GM19452 (cell line): Measurements from ENCODE around the gene PFDN4.

Experiments used
- ATAC-seq: cut with Tn5 transposase; IDR thresholded peaks from one replicate; pipeline ENCODE4 v1.9.1; 2021; ENCODE audit not compliant: unreplicated experiment

PFDN4 gene

DNA sequence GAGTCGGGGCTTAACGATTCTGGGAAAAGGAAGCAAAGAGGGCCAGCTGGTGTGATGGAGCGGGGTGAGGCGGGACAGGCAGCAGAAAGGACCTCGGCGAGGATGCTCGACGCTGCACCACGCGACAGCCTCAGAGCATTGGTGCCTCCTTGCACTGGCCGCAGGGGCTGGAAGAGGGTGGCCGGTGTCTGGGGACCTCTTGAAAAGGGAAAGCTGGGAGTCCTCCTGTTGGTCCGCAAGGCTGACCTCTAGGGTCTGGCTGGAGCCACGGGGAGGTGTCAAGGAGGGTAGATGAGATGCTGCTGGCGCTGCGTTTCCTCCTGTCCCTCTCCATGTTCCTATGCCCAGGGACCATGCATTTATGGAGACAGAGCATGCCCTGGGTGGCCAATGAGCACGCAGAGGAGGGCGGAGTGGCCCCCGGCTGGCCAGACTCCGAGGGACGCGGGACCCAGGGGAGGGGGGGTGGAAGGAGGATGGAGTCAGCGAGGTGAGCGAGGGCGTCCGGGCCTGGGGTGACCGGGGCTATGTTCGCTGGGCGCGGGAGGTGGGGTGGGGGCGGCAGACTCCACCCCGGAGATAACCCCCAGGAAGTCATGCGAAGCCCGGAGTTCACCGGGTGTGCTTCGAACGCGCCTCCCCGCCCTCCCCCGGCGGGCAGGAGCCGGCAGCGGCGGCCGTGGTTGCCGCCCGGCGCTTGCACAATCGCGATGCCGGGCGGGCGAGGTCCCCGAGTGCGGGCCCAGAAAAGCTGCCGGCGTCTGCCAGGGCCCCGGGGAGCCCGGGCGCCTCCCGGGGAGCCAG is 34.0 kb upstream of the PFDN4 start, which contains the start of gene CYP24A1:
Gene CYP24A1 (minus strand): TSS at position 334 of the 804 bp plus-strand sequence. CDS start 407 bp downstream, outside the sequence.
- ATAC-seq: no peak

DNA sequence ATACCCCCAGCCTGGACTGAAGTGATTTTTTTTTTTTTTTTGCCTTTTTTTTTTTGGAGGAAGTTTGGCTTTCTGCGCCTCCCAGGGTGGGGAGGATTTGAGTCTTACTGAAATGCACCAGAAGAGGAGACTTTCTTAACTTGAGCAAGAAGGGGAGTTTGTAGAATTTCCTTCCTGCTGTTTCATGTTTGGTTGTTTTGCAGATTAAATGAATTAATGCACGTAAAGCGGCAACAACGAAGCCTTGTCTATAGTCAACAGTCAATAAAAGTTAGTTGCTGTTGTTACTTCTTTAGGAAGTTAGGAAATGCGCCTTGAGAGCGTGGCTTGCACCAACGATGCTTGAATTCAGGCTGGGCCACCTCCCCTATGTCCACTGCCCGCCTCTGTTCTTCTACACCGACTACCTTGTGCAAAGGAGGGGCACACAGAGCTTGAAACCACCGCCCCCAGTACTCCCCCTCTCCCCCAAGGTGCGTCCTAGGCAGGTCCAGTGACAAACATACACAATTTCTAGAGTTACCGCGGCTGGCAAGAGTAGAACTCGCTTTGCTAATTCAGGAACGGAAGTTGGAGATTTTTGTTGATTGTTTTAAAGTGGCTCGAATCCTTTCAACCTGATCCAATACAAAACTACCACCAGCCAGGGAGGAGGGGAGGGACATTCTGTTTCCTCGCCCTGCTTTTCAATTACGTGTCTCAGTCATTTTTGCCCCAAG is 33.3 kb upstream of the PFDN4 start:
- no peak for ATAC-seq

DNA sequence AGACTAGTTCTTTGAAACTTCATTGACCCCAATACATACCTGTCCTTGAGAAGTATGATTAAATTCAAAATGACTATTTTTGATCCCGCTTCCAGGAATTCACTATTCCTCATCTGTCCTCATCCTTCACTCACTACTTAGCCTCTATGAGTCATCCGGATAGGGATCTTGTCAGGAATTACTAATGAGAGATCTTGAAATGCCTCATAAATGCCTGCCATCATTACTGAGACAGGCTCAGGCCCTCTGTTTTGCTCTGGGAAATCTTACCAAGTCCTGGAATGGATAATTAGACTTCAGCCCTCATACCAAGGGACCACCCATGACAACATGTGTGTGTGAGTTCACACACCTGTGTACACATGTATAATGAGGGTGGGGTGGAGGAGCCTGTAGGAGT is 31.3 kb upstream of the PFDN4 start:
- ATAC-seq: no peak

DNA sequence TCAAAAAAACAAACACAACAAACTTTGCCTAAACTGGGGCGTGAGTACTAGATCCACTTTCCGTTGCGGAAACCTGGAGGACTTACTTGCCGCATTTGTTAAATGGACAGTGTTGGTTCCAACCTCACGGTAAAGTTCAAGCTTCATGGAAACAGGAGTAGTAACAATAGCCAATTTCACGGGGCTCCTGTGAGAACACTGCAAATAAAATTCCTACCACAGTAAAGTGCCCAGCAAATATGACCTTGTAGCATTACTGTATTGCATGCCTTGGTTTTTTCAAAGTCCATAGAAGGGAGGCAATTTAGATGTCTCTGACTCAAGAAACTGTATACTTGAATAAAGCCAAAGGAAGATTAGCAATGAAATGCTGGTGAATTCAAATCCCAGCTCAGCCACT is 30.5 kb upstream of the PFDN4 start:
- no peak for ATAC-seq

DNA sequence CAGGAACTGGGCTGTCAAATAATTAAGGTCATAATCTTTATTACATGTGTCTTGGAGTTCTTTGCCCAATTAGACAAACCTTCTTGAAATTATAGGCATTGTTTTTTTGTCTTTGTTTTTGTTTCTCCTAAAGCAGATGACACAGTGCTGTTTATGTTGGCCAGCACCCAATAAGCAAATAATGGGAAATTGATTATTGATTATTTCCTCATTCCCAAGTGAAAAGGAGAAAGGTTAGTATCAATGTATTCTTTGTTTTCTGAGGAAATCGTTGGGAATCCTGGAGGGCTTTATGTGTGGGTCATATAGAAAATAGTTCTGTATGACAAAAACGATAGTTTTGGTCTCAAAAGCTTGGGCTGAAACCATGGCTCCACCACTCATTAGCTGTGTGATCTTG is 29.6 kb upstream of the PFDN4 start:
- no peak for ATAC-seq

DNA sequence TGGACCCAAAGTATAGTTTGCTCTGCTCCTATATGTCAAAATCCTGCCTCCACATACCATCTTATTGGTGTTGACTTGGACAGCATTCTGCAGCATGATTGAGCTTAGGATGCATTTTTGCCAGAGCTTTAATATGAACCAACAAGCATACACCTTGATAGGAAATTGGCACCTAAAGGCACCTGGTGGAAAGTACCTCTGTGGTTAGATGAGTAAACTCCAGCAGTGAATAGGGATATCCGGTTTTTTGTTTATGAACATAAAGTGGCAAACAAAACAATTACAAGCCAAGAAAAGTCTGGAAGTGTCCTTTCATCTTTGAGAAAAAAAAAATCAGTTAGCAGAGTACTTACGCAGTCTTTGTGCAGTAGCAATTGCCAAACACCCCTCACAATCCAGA is 27.9 kb upstream of the PFDN4 start:
- no peak for ATAC-seq

DNA sequence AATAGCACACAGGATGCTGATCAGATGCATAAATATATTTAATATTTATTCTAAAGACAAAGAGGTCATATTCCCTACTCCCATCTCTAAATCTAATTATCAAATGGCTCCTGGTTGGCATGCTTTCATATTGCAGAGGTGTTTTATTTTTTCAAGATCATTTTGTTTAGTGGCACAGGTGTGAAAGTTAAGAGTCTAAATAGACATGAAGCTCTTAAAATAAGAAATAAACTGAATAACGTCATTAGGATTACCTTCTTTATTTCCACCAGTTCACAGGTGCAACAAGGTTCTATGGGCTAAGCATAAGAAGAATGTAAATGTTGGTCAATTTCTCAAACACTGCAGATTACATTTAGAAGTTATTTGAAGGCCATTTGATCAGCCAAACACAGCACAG is 27.0 kb upstream of the PFDN4 start:
- no peak for ATAC-seq

DNA sequence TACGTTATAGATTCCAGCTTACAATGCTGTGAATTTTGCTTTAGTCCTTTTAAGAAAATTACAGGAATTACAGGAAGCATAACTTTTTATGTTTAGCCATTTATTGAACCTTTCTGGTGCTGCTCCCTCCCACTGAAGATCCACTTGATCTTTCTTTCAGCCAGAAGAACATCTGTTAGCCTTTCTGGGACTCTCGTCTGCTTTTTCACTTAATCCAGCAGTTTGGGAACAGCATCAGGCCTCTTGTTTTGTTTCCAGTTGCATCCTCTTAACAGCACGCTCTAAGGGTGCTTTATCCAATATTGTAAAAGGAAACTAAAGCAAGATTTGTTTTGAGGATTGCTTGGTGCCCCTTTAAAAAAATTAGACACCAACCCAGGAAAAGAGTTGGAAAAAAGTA is 23.8 kb upstream of the PFDN4 start:
- no peak for ATAC-seq

DNA sequence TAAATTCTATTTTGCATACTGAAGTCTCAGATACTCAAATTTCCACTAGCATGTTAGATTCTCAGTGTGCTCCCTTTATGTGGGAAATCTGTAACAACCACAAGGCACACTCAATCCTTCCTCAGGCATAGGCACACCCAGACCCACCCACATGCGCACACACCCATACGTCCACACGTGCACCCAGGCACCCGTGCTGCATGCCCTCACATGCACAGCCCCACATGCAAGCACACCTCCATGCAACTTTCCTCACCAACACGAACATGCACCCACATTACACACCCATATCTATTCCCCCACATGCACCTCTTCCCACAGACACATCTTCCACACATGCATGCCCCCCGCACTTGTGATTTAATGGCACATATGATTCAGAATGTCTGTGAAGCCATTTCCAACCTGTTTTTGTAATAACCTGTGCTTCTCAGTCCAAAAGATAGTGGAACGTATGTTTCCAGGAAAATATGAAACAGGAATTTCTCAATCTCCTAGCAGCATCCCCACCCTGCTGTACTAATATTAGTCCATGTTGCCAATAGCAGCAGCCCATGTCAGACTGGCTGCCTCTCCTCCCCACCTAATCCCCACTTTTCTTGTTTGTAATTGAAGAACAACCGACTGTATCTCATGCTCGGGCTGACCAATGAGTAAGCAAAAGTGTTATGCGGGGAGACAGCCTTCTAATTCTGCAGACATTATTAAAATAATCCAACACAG is 22.8 kb upstream of the PFDN4 start:
- no peak for ATAC-seq

DNA sequence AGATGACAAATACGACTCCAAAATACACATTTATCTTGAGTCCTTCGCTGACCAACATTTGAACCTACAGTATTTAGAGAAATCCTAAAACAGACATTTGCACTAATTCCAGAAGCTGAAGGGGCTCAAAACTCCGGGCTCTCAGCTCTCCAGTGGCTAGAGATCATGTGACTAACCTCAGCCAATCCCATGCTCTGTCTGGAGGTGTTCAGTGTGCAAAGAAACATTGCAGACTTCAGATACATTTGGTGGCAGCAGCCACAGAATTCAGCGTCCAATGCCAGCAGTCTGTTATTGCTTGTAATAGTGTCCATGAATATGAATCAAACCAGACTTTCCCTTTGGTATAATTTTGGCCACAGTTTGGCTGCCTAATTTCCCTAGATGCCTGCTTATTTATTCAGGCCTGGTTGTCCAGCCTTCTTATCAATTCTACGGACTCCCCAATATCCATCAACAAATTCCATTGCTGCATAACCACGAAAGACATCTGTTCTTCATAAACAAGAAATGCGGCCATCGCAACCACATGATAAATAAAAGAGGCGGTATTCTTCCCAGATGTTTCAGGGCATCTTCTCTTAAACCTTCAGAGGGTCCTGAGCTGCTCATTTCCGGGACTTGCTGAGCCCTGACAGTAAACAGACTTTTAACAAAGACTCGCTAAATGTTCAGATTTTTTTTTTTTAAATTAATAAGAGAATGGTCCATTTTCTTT is 19.6 kb upstream of the PFDN4 start:
- ATAC-seq: no peak

DNA sequence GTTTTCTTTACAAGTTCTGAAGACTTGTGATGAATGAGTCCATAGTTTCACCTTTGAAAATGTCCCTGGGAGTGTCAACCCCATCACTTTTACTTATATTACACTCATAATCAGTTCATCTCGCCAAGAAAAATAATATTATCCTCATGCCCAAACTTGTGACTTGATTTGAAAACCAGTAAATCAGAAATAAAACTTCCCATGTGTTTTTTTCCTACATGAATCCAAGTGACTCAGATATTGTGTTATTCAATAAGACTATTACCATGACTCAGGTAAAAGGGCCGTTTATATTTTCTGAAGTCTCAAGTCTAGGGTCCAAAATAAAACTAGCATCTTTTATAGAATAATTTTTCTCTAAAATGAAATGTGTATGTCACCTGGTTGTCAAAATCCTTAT is 18.3 kb upstream of the PFDN4 start:
- ATAC-seq: no peak

DNA sequence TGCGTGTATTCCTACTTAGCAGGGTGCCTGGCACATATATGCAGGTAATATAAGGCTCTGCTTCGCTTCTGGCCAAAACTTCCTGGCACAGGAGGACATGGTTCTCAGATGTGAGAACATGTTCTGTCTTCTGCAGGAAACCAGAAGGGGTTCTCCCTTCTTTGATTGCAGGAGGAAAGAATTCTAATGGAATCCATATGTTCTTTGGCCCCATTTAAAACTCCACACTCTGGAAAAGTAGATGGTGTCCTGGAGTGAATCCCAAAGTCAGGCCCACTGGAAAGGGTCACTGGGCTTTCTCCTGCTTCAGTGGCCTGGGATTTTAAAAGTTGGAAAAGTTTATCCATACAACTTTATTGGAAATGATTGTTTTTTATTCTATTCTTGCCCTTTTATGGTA is 17.7 kb upstream of the PFDN4 start:
- no peak for ATAC-seq

DNA sequence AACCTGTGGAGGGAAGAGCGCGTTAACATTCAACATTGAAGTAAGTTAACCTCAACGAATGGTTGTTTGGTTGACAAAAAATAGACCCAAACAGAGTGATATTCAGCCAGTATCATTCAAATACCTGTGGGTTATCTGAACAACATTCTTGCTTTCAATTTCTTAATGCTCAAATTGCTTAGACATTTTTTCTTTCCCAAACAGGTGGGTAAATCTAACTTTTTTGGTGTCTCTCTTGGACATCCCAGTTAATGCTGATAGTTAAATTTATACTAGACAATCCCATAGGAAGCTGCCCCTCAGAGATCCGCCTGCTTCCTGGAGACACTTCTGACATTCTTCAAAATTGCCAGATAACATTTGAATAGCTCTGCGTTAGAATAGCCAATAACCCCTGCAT is 14.1 kb upstream of the PFDN4 start:
- ATAC-seq: no peak

DNA sequence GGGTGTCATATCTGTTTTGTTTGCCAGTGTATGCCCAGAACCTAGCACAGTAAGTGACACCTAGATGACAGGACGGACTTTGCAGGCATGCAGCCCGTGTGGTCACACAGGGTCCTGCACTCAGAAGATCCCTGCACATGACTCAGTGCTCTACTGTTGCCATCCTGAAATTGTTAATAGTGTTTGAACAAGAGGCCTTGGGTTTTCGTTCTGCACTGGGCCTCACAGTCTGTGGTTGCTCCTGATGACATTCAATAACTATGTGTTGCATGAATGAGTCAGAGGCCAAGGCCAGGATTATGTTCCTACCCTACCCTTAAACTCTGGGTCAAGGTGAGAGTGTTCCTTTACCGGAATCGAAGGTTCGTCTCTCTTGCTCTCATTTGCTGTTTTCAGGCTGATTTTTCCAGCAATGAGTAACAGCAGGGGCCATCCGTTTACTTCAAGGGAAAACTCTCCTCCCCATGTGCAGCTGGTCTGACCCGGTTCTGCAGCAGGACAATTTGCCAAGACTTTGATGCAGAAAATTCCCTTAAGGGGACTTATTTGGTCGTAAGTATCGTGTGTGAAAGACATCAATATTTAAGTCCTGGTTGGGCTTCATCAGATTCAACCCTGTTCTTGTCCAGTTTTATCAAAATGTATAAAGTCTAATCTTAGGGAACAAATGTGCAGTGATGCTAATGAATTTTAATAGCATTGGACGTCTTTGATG is 13.0 kb upstream of the PFDN4 start:
- ATAC-seq: no peak

DNA sequence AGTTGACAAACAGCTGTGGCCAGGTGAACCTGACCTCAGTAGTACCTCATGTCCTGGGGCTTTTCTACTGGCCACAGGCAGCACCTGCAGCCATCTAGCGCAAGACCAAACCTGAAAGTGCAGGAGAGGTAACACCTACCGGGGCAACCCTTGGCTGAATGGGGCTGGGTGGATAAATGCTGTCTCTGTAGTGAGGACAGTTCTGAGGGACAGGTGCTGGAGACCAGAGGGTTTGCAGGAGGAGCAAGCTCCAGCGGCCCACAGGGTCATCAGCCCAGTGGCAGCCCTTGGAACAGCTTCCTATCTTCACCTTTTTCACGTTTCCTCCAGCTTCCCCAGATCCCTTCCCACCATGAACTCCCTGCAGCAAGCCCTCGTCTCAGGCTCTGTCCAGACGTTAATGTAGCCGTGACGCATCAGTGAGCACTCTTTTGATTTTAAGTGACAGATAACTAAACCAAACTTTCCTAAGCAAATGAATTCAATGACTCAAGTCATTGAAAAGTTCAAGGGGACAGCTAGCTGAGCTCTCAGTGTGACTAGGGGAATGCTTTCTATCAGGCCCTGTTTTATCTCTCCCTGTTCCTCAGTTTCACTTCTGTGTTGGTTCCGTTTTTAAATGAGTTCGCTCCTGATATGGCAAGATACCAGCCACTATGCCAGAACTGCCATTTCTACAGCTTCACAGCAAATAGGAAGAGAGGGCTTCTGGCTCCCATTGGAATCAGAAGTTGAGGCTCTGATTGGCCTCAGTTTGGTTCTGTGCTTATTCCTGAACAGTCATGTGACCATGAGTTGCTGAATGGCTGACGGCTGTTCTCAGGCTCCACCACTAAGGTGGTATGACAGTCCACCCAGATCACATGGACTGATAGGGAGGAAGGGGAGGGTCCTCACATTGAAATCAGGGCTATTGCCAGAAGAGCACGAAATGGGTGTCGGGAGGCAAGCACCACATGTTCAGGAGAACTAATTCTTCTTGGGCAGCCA is 12.1 kb upstream of the PFDN4 start:
- ATAC-seq: no peak

DNA sequence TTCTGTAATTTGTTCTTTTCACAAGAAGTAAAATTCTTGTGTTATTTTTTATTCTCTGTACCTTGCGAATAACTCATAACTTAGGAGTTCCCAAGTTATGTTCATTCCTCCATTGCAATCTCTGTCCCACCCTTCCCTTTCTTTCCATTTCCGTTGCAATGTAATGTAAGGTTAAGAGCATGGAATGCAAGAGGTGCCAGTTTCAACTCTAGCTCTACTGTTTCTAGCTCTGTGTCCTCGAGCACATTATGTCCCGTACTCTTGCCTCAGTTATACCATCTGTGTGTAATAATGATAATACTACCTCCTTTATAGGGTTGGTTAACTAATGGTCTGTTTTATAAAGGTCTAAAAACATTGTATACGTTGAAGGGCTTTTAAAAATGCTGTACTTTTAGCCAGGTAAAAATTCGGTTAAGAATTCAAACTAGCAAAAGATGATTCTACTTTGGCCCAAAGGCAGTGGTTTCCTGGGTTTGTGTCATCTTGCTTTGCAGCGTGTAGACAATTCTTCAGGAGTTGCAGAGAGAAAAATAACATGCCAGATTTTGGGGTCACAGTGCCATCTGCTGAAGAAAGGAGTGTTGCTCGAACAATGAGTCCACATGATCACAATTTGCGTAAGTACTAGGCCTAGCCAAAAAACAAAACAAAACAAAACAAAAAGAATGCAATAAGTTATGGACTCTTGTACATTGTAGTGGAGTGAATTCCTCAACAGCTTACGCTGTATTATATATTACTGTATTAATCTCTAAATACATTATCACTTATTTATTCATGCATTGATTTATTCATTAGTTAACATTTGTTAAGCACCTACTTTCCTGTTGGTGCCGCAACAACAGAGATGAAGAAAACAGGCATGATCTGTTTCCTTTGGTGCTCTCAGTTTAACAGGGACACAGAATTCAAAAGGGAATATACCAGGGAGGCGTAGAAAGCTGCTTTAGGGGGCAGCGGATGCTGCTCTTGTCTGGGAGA is 10.0 kb upstream of the PFDN4 start:
- no peak for ATAC-seq

DNA sequence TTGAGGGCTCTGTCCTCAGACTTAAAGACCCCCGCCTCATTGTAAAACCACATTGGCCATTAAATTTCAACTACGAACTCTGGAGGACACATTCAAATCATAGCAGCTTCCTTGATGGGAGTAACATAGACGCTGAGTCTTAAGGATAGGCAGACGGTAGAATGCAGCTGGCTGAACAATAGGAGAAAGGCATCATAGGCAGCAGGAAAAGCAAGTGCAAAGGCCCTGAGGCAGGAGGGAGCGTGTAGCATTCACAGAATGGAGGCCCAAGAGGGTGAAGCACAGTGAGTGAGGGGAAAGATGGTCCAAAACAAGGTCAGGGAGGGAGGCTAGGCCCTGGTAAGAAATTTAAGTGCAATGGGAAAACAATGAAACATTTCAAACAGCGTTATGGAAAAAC is 8.6 kb upstream of the PFDN4 start:
- ATAC-seq: peak; percentile 15

DNA sequence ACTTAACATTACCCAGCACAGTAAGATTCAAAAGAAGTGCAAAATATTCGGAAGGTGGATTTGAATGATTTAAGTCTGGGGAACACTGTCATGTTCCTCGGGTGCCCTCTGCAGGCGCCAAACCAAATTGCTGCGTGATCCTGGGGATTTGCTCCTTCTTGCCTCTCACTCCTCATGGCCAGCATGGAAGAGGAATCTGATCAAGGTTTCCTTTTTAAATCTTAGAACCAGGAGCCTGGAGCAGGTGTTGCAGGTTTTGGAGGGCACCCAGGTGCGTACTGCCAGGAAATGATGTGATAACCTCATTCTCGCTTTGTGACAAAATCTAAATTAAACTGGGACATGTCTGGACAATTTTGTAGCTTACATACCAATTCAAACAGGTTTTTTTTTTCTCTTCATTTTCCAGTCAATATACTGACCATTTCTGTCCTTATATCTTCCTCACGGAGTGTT is 8.1 kb upstream of the PFDN4 start:
- peak; percentile 55 for ATAC-seq
